B cell (primary cell): ENCODE results near the gene PSMG3.

Experiments used
- EZH2 ChIP-seq: IDR thresholded peaks from 2 replicates; pipeline ENCODE4 v1.6.1; 2012; ENCODE audit warnings: borderline replicate concordance, low read depth, mild to moderate bottlenecking, moderate library complexity, low read length; ENCODE audit not compliant: insufficient read depth, poor library complexity, severe bottlenecking
- TF ChIP-seq, protein P1 (sequence below): fragments of 200-600 bp; IDR thresholded peaks from one replicate; pipeline ENCODE4 v1.8.0; 2022; ENCODE audit warnings: antibody characterized with exemption, mild to moderate bottlenecking

DNA sequence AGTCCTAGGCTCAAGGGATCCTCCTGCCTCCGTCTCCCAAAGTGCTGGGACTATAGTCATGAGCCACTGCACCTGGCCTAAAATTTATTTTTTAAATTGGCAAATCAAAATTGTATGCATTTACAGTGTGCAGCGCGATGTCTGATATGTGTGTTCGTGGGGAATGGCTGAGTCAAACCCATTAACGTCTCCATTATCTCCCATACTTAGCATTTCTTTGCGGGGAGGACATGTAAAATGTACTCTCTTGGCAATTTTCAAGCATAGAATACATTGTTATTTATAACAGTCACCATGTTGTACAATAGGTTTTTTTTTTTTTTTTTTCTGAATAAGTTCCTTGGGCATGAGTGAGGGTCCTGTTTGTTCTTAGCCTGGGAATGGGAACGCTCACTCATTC lies 17.6 kb downstream of the PSMG3 start:
- TF ChIP-seq, protein P1, sequence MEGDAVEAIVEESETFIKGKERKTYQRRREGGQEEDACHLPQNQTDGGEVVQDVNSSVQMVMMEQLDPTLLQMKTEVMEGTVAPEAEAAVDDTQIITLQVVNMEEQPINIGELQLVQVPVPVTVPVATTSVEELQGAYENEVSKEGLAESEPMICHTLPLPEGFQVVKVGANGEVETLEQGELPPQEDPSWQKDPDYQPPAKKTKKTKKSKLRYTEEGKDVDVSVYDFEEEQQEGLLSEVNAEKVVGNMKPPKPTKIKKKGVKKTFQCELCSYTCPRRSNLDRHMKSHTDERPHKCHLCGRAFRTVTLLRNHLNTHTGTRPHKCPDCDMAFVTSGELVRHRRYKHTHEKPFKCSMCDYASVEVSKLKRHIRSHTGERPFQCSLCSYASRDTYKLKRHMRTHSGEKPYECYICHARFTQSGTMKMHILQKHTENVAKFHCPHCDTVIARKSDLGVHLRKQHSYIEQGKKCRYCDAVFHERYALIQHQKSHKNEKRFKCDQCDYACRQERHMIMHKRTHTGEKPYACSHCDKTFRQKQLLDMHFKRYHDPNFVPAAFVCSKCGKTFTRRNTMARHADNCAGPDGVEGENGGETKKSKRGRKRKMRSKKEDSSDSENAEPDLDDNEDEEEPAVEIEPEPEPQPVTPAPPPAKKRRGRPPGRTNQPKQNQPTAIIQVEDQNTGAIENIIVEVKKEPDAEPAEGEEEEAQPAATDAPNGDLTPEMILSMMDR = no peak
- no peak for TF ChIP-seq EZH2
